Measurements from ENCODE around the gene IER3IP1. TPM values are rescaled to one million over a fixed set of nuclear protein-coding genes. Genes with fewer than 3 reads are reported as not detected.

IER3IP1 gene
- total RNA-seq, 2 experiments from 2014 or later = 5.5 to 11.6 TPM

DNA sequence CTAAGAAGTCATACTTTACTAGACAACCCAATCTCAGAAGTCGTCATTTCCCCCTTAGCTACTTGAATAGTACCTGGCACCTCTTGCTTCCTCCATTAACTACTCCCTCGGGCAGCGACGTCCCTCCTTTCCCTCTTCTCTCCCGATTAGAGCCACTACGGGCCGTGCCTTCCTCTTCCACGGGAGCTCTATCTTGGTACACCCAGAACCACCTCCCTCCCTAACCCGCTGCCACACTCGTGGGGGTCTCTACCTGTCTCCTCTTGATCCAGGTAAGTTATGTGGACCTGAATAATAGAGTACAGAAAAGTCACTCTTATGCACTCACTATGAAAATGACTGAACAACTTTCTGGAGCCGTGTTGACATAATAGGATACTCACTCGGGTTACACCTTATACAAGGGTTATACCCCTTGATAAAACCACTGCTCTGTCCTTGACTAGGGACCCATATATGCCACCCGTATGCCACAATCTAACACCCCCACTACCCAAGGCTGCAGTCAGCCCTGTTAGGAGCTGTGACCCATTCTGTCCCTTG lies 25.3 kb downstream of the IER3IP1 start:
- Histone ChIP-seq H4K20me1 (ENCODE audit: insufficient read depth, low read length) (no peaks in the 10 kb centered on the region), H3K9me2 (ENCODE audit: insufficient read depth, low read length) (no peaks in the 10 kb centered on the region), H3K4me1 (ENCODE audit: insufficient read depth, low read length, poor library complexity, severe bottlenecking) (peaks cover 4% of the 10 kb centered on the region), H3K4me2 (ENCODE audit: low read length) (peak overlapping the region; percentile 95), H3K9me3 (ENCODE audit: low read length) (no peaks in the 10 kb centered on the region), H3K79me2 (ENCODE audit: insufficient read depth, low read depth, low read length) (no peaks in the 10 kb centered on the region), H3K36me3 (ENCODE audit: insufficient read depth, low read length) (peaks cover 20% of the 10 kb centered on the region), H3K27ac (ENCODE audit: low read depth, low read length, poor library complexity, severe bottlenecking) (no peak overlapping the region), H3K4me3 (ENCODE audit: low read depth, low read length, poor library complexity, severe bottlenecking) (peak overlapping the region; percentile 75), H2AFZ (ENCODE audit: low read length) (peak overlapping the region; percentile 66)
- CTCF ChIA-PET (ENCODE audit: unreplicated experiment) = no interaction called here
- BruUV-seq (replicated peaks) = no TSS peak
- intact Hi-C loops (cut with micrococcal nuclease; ENCODE audit: unreplicated experiment) = no loop called here
- DNase-seq (ENCODE audit: low spot score) = no peak
- TF ChIP-seq EZH2phosphoT487 (IDR thresholded peaks at IDR 0.05; ENCODE audit: borderline replicate concordance, low read depth, low read length) = no peak
- TF ChIP-seq, protein P1, sequence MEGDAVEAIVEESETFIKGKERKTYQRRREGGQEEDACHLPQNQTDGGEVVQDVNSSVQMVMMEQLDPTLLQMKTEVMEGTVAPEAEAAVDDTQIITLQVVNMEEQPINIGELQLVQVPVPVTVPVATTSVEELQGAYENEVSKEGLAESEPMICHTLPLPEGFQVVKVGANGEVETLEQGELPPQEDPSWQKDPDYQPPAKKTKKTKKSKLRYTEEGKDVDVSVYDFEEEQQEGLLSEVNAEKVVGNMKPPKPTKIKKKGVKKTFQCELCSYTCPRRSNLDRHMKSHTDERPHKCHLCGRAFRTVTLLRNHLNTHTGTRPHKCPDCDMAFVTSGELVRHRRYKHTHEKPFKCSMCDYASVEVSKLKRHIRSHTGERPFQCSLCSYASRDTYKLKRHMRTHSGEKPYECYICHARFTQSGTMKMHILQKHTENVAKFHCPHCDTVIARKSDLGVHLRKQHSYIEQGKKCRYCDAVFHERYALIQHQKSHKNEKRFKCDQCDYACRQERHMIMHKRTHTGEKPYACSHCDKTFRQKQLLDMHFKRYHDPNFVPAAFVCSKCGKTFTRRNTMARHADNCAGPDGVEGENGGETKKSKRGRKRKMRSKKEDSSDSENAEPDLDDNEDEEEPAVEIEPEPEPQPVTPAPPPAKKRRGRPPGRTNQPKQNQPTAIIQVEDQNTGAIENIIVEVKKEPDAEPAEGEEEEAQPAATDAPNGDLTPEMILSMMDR (conservative IDR thresholded peaks at IDR 0.05; ENCODE audit: low read length) = no peak
- POLR2A ChIA-PET = interaction anchor here (0.6 to 1.3 kb wide), 3 partner anchors 9 to 1129 kb away, joined by 3 to 8 read pairs (median 3); no protein-coding TSS in a partner anchor

GRCh38 chr18:47150029-47150823 lies 25.9 kb downstream of the IER3IP1 start, which contains the start of gene HDHD2:
Gene HDHD2 (minus strand): TSS chr18:47150500. CDS start chr18:47136439, 14,061 bp downstream.
- TF ChIP-seq, protein P1 (conservative IDR thresholded peaks at IDR 0.05; ENCODE audit: low read length) = no peak
- TF ChIP-seq EZH2phosphoT487 (IDR thresholded peaks at IDR 0.05; ENCODE audit: borderline replicate concordance, low read depth, low read length) = no peak
- POLR2A ChIA-PET = interaction anchor here (0.6 to 1.3 kb wide), 4 partner anchors 9 to 1128 kb away, joined by 3 to 8 read pairs (median 3); no protein-coding TSS in a partner anchor
- intact Hi-C loops (cut with micrococcal nuclease; ENCODE audit: unreplicated experiment) = no loop called here
- CTCF ChIA-PET (ENCODE audit: unreplicated experiment) = no interaction called here
- H3K4me3 ChIP-seq (ENCODE audit: low read depth, low read length, poor library complexity, severe bottlenecking) = peak within 1 kb of the TSS; percentile 75
- H3K4me2 ChIP-seq (ENCODE audit: low read length) = peak within 1 kb of the TSS; percentile 95
- no peaks in the 10 kb centered on the region for H3K9me2 ChIP-seq (ENCODE audit: insufficient read depth, low read length)
- H3K79me2 ChIP-seq (ENCODE audit: insufficient read depth, low read depth, low read length) = no peaks in the 10 kb centered on the region
- H3K36me3 ChIP-seq (ENCODE audit: insufficient read depth, low read length) = peaks cover 15% of the 10 kb centered on the region
- peaks cover 4% of the 10 kb centered on the region for H3K4me1 ChIP-seq (ENCODE audit: insufficient read depth, low read length, poor library complexity, severe bottlenecking)
- H3K9me3 ChIP-seq (ENCODE audit: low read length) = no peaks in the 10 kb centered on the region
- no peak within 1 kb of the TSS for H3K27ac ChIP-seq (ENCODE audit: low read depth, low read length, poor library complexity, severe bottlenecking)
- H2AFZ ChIP-seq (ENCODE audit: low read length) = peak within 1 kb of the TSS; percentile 66
- peak; percentile 64 for DNase-seq (ENCODE audit: low spot score)
- TSS peak; percentile 35 for BruUV-seq (replicated peaks)
- H4K20me1 ChIP-seq (ENCODE audit: insufficient read depth, low read length) = no peaks in the 10 kb centered on the region
